Endodermal cell (in vitro differentiated cells): ENCODE results near the gene ATP5PD. TPM values are rescaled to one million over a fixed set of nuclear protein-coding genes. Genes with fewer than 3 reads are reported as not detected.

Source experiments
- DNase-seq: peaks from one replicate; pipeline ENCODE4 v3.0.0-alpha.2; 2017
- H3K27ac ChIP-seq: 2 replicates; pipeline ENCODE4 v1.5.1; 2013; ENCODE audit warnings: mild to moderate bottlenecking, low read depth, low read length, moderate library complexity
- H3K27me3 ChIP-seq: 2 replicates; pipeline ENCODE4 v1.6.1; 2013; ENCODE audit warnings: mild to moderate bottlenecking, low read length, moderate library complexity; ENCODE audit not compliant: insufficient read depth, control insufficient read depth, poor library complexity, severe bottlenecking
- H3K36me3 ChIP-seq: 2 replicates; pipeline ENCODE4 v1.7.0; 2013; ENCODE audit warnings: mild to moderate bottlenecking, low read length, moderate library complexity; ENCODE audit not compliant: control insufficient read depth, insufficient read depth
- H3K4me1 ChIP-seq: one replicate; pipeline ENCODE4 v1.7.0; 2013; ENCODE audit warnings: low read length; ENCODE audit not compliant: control insufficient read depth, insufficient read depth
- H3K4me3 ChIP-seq: 2 replicates; pipeline ENCODE4 v1.5.1; 2013; ENCODE audit warnings: mild to moderate bottlenecking, low read length, moderate library complexity
- H3K9ac ChIP-seq: 2 replicates; pipeline ENCODE4 v1.6.1; 2013; ENCODE audit warnings: mild to moderate bottlenecking, low read length, moderate library complexity; ENCODE audit not compliant: poor library complexity, severe bottlenecking; ENCODE audit errors: extremely low read depth
- H3K9me3 ChIP-seq: 2 replicates; pipeline ENCODE4 v1.6.1; 2013; ENCODE audit warnings: mild to moderate bottlenecking, low read length, moderate library complexity; ENCODE audit not compliant: control insufficient read depth
- H3K27ac Mint-ChIP-seq: 2 replicates; pipeline ENCODE4 v1.8.0; 2020; ENCODE audit warnings: mixed read lengths
- H3K27me3 Mint-ChIP-seq: 2 replicates; pipeline ENCODE4 v1.8.0; 2021; ENCODE audit warnings: mild to moderate bottlenecking, mixed read lengths; ENCODE audit not compliant: insufficient read depth
- H3K36me3 Mint-ChIP-seq: 2 replicates; pipeline ENCODE4 v1.8.0; 2020; ENCODE audit warnings: low read depth, mixed read lengths
- H3K4me1 Mint-ChIP-seq: 2 replicates; pipeline ENCODE4 v1.8.0; 2020; ENCODE audit warnings: mixed read lengths
- H3K4me3 Mint-ChIP-seq: 2 replicates; pipeline ENCODE4 v1.8.0; 2020; ENCODE audit warnings: mild to moderate bottlenecking, moderate library complexity, mixed read lengths
- H3K9me3 Mint-ChIP-seq: 2 replicates; pipeline ENCODE4 v1.8.0; 2020; ENCODE audit warnings: mild to moderate bottlenecking, mixed read lengths
- WGBS, 2 experiments: methylation state at CpG; one replicate each; pipeline versions ENCODE4 v1.1.5 to v1.1.7; 2013; ENCODE audit warnings: missing lambda C conversion rate in 2 of 2, mixed read lengths in 1 of 2; ENCODE audit not compliant: insufficient coverage in 1 of 2, insufficient read length in 1 of 2; 5-methylcytosine and 5-hydroxymethylcytosine counted together
- total RNA-seq, 2 donors: library from RNA; stranded (reverse); fragmentation: NEBNext Ultra II Directional in 1 of 2; extraction: Animal tissue kit (Norgen Biotek cat#: 25700) in 1 of 2; gene quantifications; 2 replicates in 1 of 2; 3 replicates in 1 of 2; pipeline ENCODE4 v1.2.1, GENCODE V29; 2021
- TF ChIP-seq, protein P1 (sequence below): fragments of 200-600 bp; sonication (generic); conservative IDR thresholded peaks from 2 replicates; pipeline ENCODE4 v1.5.0; 2021; ENCODE audit warnings: antibody characterized with exemption, mild to moderate bottlenecking

Gene ATP5PD
- total RNA-seq, 2 donors from 2014 or later: 244 to 295 TPM

DNA sequence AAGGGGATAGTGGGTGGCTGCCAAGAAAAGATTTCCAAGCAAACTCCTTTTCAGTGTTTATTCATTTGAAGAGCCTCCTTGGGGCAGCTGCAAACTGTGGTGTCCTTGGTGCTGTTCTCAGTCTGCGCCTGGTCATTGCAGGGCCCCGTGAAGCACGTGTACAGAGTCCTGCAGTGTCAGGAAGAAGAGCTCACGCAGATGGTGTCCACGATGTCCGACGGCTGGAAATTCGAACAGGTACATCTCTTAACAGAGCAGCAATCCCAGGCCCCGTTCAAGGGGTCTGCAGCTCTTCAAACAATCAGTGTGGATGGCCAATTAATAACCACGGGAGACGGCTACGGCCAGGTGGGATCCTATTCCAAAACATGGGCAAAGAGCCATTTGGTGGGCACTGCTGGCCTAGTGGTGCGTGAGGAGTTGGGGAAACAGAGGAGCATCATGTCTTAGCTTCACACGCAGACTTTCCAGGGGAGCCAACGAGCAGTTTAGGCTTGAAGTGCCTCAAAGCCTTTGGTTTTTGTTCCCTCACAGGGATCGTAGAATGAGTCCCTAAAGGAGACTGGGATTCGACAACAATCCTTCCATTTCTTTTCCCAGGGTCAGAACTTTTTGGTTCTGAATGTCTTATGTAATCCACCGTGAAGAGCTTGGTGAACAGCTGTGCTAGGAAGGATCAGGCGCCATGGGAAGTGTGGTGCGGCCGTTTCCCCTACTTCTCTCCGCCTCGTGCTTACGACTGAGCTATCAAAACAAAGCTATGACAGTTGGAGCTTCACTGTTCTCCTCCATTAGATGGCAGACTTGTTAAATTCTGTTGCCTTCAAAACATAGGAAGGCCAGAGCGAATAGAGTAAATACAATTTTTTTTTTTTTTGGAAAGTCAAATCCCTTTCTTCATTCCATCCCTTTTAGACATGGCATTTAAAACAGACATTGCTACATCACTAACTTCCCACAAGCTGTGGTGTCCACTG lies 12.9 kb upstream of the ATP5PD start:
- peak overlapping the region; percentile 56 for H3K27ac Mint-ChIP-seq
- WGBS, 2 experiments: 89% methylated on average over 21 to 25 of the region's 25 CpGs
- no peaks in the 10 kb centered on the region for H3K27me3 Mint-ChIP-seq
- no peak overlapping the region for H3K9ac ChIP-seq
- H3K4me1 ChIP-seq: peaks cover 8% of the 10 kb centered on the region
- no peaks in the 10 kb centered on the region for H3K9me3 ChIP-seq
- no peak for DNase-seq
- no peak overlapping the region for H3K4me3 Mint-ChIP-seq
- TF ChIP-seq, protein P1, sequence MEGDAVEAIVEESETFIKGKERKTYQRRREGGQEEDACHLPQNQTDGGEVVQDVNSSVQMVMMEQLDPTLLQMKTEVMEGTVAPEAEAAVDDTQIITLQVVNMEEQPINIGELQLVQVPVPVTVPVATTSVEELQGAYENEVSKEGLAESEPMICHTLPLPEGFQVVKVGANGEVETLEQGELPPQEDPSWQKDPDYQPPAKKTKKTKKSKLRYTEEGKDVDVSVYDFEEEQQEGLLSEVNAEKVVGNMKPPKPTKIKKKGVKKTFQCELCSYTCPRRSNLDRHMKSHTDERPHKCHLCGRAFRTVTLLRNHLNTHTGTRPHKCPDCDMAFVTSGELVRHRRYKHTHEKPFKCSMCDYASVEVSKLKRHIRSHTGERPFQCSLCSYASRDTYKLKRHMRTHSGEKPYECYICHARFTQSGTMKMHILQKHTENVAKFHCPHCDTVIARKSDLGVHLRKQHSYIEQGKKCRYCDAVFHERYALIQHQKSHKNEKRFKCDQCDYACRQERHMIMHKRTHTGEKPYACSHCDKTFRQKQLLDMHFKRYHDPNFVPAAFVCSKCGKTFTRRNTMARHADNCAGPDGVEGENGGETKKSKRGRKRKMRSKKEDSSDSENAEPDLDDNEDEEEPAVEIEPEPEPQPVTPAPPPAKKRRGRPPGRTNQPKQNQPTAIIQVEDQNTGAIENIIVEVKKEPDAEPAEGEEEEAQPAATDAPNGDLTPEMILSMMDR: peak; percentile 67
- H3K4me1 Mint-ChIP-seq: peaks cover 10% of the 10 kb centered on the region
- H3K36me3 ChIP-seq: peaks cover 80% of the 10 kb centered on the region
- peaks cover 68% of the 10 kb centered on the region for H3K36me3 Mint-ChIP-seq
- H3K27ac ChIP-seq: no peak overlapping the region
- no peaks in the 10 kb centered on the region for H3K9me3 Mint-ChIP-seq
- H3K27me3 ChIP-seq: no peaks in the 10 kb centered on the region
- H3K4me3 ChIP-seq: no peak overlapping the region

DNA sequence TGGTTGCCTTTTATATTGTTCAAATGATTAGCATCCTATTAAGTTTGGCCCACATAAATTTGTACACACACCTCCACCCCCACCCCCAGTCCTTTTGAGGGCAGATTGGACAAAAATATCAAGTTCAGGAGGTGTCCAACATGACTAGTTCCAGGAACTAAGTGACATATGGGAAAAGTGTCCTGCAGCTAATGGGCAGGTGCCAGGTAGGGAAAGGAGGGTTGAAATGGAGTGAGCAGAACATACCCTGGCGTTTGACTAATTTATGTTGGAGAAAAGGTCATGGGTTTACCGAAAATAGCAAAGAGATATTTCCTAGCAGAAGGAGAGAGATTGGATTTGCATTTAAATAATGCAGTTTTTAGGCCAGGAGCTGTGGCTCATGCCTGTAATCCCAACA lies 5.2 kb upstream of the ATP5PD start:
- peaks cover 72% of the 10 kb centered on the region for H3K36me3 Mint-ChIP-seq

DNA sequence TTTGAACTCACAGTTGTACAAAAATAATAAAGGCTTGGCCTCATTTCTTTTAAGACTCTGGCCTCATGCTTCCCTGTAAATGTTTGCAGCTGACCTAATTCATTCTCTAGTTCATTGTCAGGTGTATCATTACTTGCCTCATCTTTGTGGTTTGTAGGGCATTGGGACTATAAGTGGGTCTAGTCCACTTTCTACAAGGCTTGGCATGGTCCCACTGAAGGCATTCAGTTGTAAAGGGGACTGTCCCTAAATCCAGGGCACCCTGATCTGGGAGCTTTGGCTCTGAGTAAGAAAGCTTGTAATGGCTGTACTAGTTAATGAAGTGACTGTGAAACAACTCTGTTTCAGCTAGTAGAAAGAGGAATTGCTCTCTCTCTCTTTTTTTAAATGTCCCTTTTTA lies 2.9 kb upstream of the ATP5PD start:
- Histone ChIP-seq H3K9me3 (no peaks in the 10 kb centered on the region), H3K9ac (no peak overlapping the region), H3K27ac (no peak overlapping the region), H3K36me3 (peaks cover 43% of the 10 kb centered on the region), H3K4me3 (no peak overlapping the region), H3K27me3 (no peaks in the 10 kb centered on the region), H3K4me1 (no peaks in the 10 kb centered on the region)
- no peak overlapping the region for H3K4me3 Mint-ChIP-seq
- TF ChIP-seq, protein P1: no peak
- DNase-seq: no peak
- no peaks in the 10 kb centered on the region for H3K27me3 Mint-ChIP-seq
- H3K27ac Mint-ChIP-seq: no peak overlapping the region
- H3K4me1 Mint-ChIP-seq: peaks cover 25% of the 10 kb centered on the region
- peaks cover 58% of the 10 kb centered on the region for H3K36me3 Mint-ChIP-seq
- H3K9me3 Mint-ChIP-seq: no peaks in the 10 kb centered on the region

More for the DNA sequence above, 5.2 kb upstream of the ATP5PD start:
- whole genome bisulfite sequencing, 2 experiments: 87 to 93% methylated on average over 2 of the region's 2 CpGs
- Histone ChIP-seq H3K4me3 (no peak overlapping the region), H3K9ac (no peak overlapping the region), H3K36me3 (peaks cover 62% of the 10 kb centered on the region), H3K27me3 (no peaks in the 10 kb centered on the region), H3K9me3 (no peaks in the 10 kb centered on the region), H3K27ac (no peak overlapping the region), H3K4me1 (no peaks in the 10 kb centered on the region)
- Mint-ChIP-seq H3K27ac (peak overlapping the region; percentile 0), H3K9me3 (no peaks in the 10 kb centered on the region), H3K4me3 (no peak overlapping the region), H3K27me3 (no peaks in the 10 kb centered on the region), H3K4me1 (peaks cover 17% of the 10 kb centered on the region)
- no peak for DNase-seq
- TF ChIP-seq, protein P1: no peak
